Mesenchymal stem cell (in vitro differentiated cells and primary cell): ENCODE results near the gene CCDC197.
A peak's percentile ranks its signal among the peaks of the same experiment; 100 is the strongest.

ENCODE experiments used
- DNase-seq: peaks from one replicate; pipeline ENCODE4 v3.0.0-alpha.2; 2013
- H2AFZ ChIP-seq: one replicate; pipeline ENCODE4 v1.6.1; 2013; ENCODE audit warnings: low read depth, mild to moderate bottlenecking, control low read depth, inconsistent platforms, low read length, moderate library complexity
- H2AK5ac ChIP-seq: 2 replicates; pipeline ENCODE4 v1.6.1; 2013; ENCODE audit warnings: low read length, moderate library complexity, mild to moderate bottlenecking, inconsistent platforms; ENCODE audit not compliant: severe bottlenecking
- H2BK120ac ChIP-seq: one replicate; pipeline ENCODE4 v1.6.1; 2013; ENCODE audit warnings: low read depth, mild to moderate bottlenecking, inconsistent platforms, low read length, moderate library complexity
- H2BK12ac ChIP-seq, 2 experiments: one replicate each; pipeline ENCODE4 v1.6.1; 2013; ENCODE audit warnings: inconsistent platforms in 2 of 2, low read length in 2 of 2, mild to moderate bottlenecking in 2 of 2, moderate library complexity in 2 of 2, control low read depth in 1 of 2
- H2BK15ac ChIP-seq: one replicate; pipeline ENCODE4 v1.6.1; 2013; ENCODE audit warnings: mild to moderate bottlenecking, low read depth, inconsistent platforms; ENCODE audit not compliant: poor library complexity, severe bottlenecking
- H2BK5ac ChIP-seq: 2 replicates; pipeline ENCODE4 v1.6.1; 2013; ENCODE audit warnings: low read depth, mild to moderate bottlenecking, low read length, control low read depth, inconsistent platforms; ENCODE audit not compliant: poor library complexity, severe bottlenecking
- H3K14ac ChIP-seq, 2 experiments: one replicate each; pipeline ENCODE4 v1.6.1; 2013; ENCODE audit warnings: inconsistent platforms in 2 of 2, low read length in 2 of 2, control low read depth in 1 of 2, mild to moderate bottlenecking in 1 of 2, moderate library complexity in 1 of 2
- H3K18ac ChIP-seq, 2 experiments: one replicate each; pipeline ENCODE4 v1.6.1; 2013; ENCODE audit warnings: inconsistent platforms in 2 of 2, low read length in 2 of 2, control low read depth in 1 of 2, low read depth in 1 of 2, mild to moderate bottlenecking in 1 of 2
- H3K23ac ChIP-seq, 2 experiments: one replicate each; pipeline ENCODE4 v1.6.1; 2013; ENCODE audit warnings: inconsistent platforms in 2 of 2, low read length in 2 of 2, mild to moderate bottlenecking in 2 of 2, moderate library complexity in 2 of 2, control low read depth in 1 of 2
- H3K27ac ChIP-seq: 2 replicates; pipeline ENCODE4 v1.5.1; 2013; ENCODE audit warnings: mild to moderate bottlenecking, moderate library complexity, low read length, control low read depth, inconsistent platforms; ENCODE audit not compliant: poor library complexity, severe bottlenecking
- H3K27me3 ChIP-seq, 2 experiments: 2 replicates each; pipeline versions ENCODE4 v1.6.1 to v1.7.0; 2013; ENCODE audit warnings: low read length in 2 of 2, mild to moderate bottlenecking in 2 of 2, moderate library complexity in 2 of 2, control low read depth in 1 of 2, inconsistent platforms in 1 of 2; ENCODE audit not compliant: control insufficient read depth in 1 of 2, insufficient read depth in 1 of 2
- H3K36me3 ChIP-seq, 2 experiments: 2 replicates each; pipeline versions ENCODE4 v1.6.1 to v1.7.0; 2013; ENCODE audit warnings: low read length in 2 of 2, control low read depth in 1 of 2, inconsistent platforms in 1 of 2, low read depth in 1 of 2, mild to moderate bottlenecking in 1 of 2; ENCODE audit not compliant: insufficient read depth in 2 of 2, control insufficient read depth in 1 of 2
- H3K4ac ChIP-seq, 2 experiments: one replicate each; pipeline ENCODE4 v1.6.1; 2013; ENCODE audit warnings: inconsistent platforms in 2 of 2, low read length in 2 of 2, mild to moderate bottlenecking in 2 of 2, moderate library complexity in 2 of 2, control low read depth in 1 of 2, low read depth in 1 of 2
- H3K4me1 ChIP-seq: 2 replicates; pipeline ENCODE4 v1.6.1; 2013; ENCODE audit warnings: low read depth, low read length, control low read depth; ENCODE audit not compliant: control insufficient read depth, insufficient read depth
- H3K4me2 ChIP-seq: 2 replicates; pipeline ENCODE4 v1.6.1; 2013; ENCODE audit warnings: low read length, mild to moderate bottlenecking, inconsistent platforms; ENCODE audit not compliant: poor library complexity, severe bottlenecking
- H3K4me3 ChIP-seq, 2 experiments: 2 replicates each; pipeline versions ENCODE4 v1.5.1 to v1.7.0; 2013; ENCODE audit warnings: low read length in 2 of 2, mild to moderate bottlenecking in 2 of 2, control low read depth in 1 of 2, low read depth in 1 of 2; ENCODE audit not compliant: insufficient read depth in 1 of 2
- H3K79me1 ChIP-seq: replicated peaks from 2 replicates; pipeline ENCODE4 v1.6.1; 2013; ENCODE audit warnings: mild to moderate bottlenecking, control low read depth, low read length, inconsistent platforms; ENCODE audit not compliant: poor library complexity, severe bottlenecking
- H3K9ac ChIP-seq: 2 replicates; pipeline ENCODE4 v1.7.0; 2013; ENCODE audit warnings: mild to moderate bottlenecking, low read length, moderate library complexity
- H3K9me3 ChIP-seq: 2 replicates; pipeline ENCODE4 v1.7.0; 2013; ENCODE audit warnings: mild to moderate bottlenecking, low read length; ENCODE audit not compliant: control insufficient read depth
- H4K8ac ChIP-seq: one replicate; pipeline ENCODE4 v1.6.1; 2013; ENCODE audit warnings: inconsistent platforms, mild to moderate bottlenecking, low read length, moderate library complexity
- H4K91ac ChIP-seq: one replicate; pipeline ENCODE4 v1.6.1; 2013; ENCODE audit warnings: mild to moderate bottlenecking, low read length, inconsistent platforms
- whole genome bisulfite sequencing: methylation state at CpG from one replicate; pipeline ENCODE4 v1.1.7; 2013; ENCODE audit warnings: mixed read lengths; 5-methylcytosine and 5-hydroxymethylcytosine counted together

Gene CCDC197

DNA sequence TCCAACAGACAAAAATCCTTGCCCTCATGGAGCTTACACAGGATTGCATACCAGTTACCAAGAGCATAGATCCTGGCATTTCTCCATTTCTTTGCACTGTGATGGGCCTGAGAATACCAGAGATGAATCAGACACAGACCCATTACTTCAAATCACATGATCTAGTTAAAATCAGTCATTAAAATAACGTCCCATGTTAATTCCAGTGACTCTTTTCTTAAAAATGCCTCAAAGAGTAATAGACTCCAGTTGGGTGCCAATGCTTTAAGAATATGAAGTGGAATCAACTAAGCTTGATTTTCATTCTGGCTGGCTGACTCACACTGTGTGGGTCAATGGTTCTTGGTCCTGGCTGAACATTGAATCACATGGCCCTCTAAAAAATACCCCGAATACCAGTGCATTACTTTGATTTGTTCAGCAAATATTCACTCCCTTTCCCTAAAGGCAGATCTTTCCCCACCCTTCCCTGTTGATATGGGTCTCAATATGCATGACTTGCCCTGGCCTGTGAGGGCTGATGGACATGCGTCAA is 31.7 kb upstream of the CCDC197 start:
- H3K9ac ChIP-seq = no peak overlapping the region
- peak overlapping the region; percentile 92 for H3K27ac ChIP-seq
- H2BK120ac ChIP-seq = no peak overlapping the region
- no peak overlapping the region for H2BK12ac ChIP-seq
- peaks cover 8% of the 10 kb centered on the region for H3K9me3 ChIP-seq
- no peaks in the 10 kb centered on the region for H3K27me3 ChIP-seq
- DNase-seq = peak; percentile 71
- H3K4ac ChIP-seq = no peak overlapping the region
- no peak overlapping the region for H3K14ac ChIP-seq
- peak overlapping the region; percentile 11 for H2AK5ac ChIP-seq
- H3K79me1 ChIP-seq = no peaks in the 10 kb centered on the region
- H3K23ac ChIP-seq = no peak overlapping the region
- no peak overlapping the region for H2BK15ac ChIP-seq
- H2AFZ ChIP-seq = no peak overlapping the region
- no peak overlapping the region for H4K91ac ChIP-seq
- H4K8ac ChIP-seq = no peak overlapping the region
- no peak overlapping the region for H3K4me3 ChIP-seq
- no peak overlapping the region for H3K18ac ChIP-seq
- 58% methylated on average over 3 of the region's 3 CpGs for WGBS
- peaks cover 27% of the 10 kb centered on the region for H3K4me1 ChIP-seq
- no peaks in the 10 kb centered on the region for H3K36me3 ChIP-seq
- H2BK5ac ChIP-seq = peak overlapping the region; percentile 92
- H3K4me2 ChIP-seq = no peak overlapping the region

DNA sequence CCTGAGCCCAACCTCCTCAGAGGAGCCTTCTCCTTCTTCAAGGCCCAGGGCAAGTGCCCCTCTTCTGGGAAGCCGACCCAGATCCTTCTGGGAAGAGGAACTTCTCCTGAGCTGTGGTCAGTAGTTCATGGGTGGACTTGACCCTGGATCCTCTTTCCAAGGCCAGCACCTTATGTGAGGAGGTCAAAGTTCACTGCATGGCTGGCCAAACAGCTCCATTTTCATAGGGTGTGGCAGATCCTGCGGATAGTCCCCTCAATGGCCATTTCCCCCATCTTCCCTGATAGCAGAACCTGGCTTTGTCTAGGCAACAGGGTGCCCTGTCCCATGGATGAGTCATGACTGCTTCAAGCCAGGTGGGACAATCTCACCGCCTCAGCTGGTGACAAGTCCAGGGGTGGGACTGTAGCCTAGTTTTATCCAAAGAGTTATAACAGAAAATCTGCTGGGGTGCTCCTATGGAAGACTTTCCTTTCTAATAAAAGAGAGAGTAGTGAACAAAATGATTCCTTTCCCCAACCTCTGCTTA is 31.1 kb upstream of the CCDC197 start:
- Histone ChIP-seq H3K9ac (peak overlapping the region; percentile 25), H3K23ac (no peak overlapping the region), H3K4me2 (no peak overlapping the region), H3K79me1 (no peaks in the 10 kb centered on the region), H3K4ac (no peak overlapping the region), H3K18ac (peak overlapping the region in 1 of 2 experiments; percentile 18), H3K9me3 (peaks cover 8% of the 10 kb centered on the region), H3K14ac (no peak overlapping the region), H2BK5ac (peak overlapping the region; percentile 92), H2BK120ac (no peak overlapping the region), H3K27me3 (peaks cover 0 to 4% of the 10 kb centered on the region in 2 experiments), H3K27ac (peak overlapping the region; percentile 92), H2AFZ (no peak overlapping the region), H4K91ac (no peak overlapping the region), H3K4me1 (peaks cover 26% of the 10 kb centered on the region), H2BK15ac (no peak overlapping the region), H3K4me3 (no peak overlapping the region), H3K36me3 (no peaks in the 10 kb centered on the region), H2AK5ac (peak overlapping the region; percentile 98), H4K8ac (no peak overlapping the region), H2BK12ac (peak overlapping the region in 1 of 2 experiments; percentile 21)
- WGBS = 92% methylated on average over 3 of the region's 3 CpGs
- no peak for DNase-seq

DNA sequence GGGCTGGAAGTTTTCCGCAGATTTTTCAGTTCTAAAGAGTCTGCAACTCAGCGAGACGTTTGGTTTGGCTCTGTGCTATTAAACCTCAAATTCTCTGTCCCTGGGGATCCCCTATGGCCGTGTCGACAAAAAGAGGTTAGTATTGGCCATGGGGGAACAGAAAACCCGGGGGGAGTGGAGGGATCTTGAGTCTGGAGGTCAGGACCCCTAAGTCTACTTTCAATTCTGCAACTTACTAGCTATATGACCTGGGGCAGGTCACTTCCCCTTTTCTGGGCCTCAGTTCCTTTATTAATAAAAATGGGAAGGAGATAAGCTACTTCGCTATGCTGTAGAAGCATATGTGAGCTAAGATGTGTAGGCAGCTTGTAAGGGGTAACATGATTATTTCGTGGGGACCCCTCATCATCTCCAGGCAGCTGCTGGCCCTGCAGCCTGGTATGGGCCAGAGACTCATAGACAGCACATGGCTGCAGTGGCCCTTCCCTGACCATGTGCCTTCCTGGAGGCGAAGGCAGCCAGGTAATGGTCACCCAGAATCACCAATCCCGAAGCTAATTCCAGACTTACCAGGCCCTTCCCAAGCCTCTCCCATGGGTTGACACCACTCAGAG is 29.4 kb upstream of the CCDC197 start:
- no peak overlapping the region for H3K27ac ChIP-seq
- no peak overlapping the region for H2BK120ac ChIP-seq
- no peak overlapping the region for H3K4me3 ChIP-seq
- peak overlapping the region; percentile 98 for H2AK5ac ChIP-seq
- H3K36me3 ChIP-seq = no peaks in the 10 kb centered on the region
- H3K9me3 ChIP-seq = peaks cover 8% of the 10 kb centered on the region
- H4K8ac ChIP-seq = no peak overlapping the region
- H3K9ac ChIP-seq = no peak overlapping the region
- peaks cover 26% of the 10 kb centered on the region for H3K4me1 ChIP-seq
- H2BK5ac ChIP-seq = no peak overlapping the region
- 73% methylated on average over 10 of the region's 10 CpGs for WGBS
- no peak overlapping the region for H3K14ac ChIP-seq
- no peak for DNase-seq
- no peak overlapping the region for H3K18ac ChIP-seq
- H3K79me1 ChIP-seq = no peaks in the 10 kb centered on the region
- no peak overlapping the region for H2AFZ ChIP-seq
- H3K27me3 ChIP-seq = peaks cover 0 to 4% of the 10 kb centered on the region in 2 experiments
- H2BK15ac ChIP-seq = no peak overlapping the region
- no peak overlapping the region for H4K91ac ChIP-seq
- H3K4ac ChIP-seq = no peak overlapping the region
- H3K23ac ChIP-seq = no peak overlapping the region
- no peak overlapping the region for H3K4me2 ChIP-seq
- no peak overlapping the region for H2BK12ac ChIP-seq

DNA sequence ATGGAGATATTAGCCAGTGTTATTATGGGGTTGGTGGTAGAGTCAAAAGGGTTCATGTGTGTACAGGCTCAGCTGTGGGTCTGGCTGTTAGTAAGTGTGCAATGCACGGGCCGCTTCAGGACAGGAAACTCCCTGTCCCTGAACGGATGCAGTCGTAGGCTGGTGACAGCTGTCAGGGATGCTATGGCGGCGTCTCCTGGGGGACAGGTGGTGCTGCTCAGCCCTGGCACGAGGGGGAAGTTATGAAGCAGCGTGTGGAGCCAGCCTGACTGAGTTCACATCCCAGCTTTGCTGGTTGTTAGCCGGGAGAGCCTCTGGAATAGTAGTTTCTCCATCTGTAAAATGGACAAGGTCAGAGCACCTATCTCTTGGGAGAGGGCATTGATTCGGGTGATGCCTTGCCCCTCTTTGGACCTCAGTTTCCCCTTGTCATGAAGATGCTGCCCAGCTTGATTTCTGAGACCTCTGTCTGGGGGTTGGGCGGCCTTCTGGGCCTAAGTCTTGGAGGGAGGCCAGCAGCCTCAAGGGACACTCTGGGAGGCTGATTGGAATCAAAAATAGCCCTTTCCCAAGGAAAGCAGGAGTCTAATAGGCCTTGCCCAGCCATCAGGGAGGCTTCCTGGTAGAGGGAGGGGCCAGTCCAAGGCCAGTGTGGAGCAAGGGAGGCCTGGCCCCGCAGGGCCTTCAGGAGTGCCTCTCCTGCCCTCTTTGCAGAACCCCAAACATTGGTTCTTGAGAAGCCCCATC is 27.8 kb upstream of the CCDC197 start:
- 78% methylated on average over 12 of the region's 12 CpGs for WGBS
- Histone ChIP-seq H3K27ac (no peak overlapping the region), H3K79me1 (no peaks in the 10 kb centered on the region)

More for the DNA sequence above, 27.8 kb upstream of the CCDC197 start:
- no peak overlapping the region for H4K8ac ChIP-seq
- H3K4ac ChIP-seq = no peak overlapping the region
- H3K4me3 ChIP-seq = no peak overlapping the region
- H2BK15ac ChIP-seq = no peak overlapping the region
- no peak overlapping the region for H2BK120ac ChIP-seq
- no peaks in the 10 kb centered on the region for H3K36me3 ChIP-seq
- no peak overlapping the region for H4K91ac ChIP-seq
- H3K4me1 ChIP-seq = peaks cover 18% of the 10 kb centered on the region
- peaks cover 8% of the 10 kb centered on the region for H3K9me3 ChIP-seq
- DNase-seq = no peak
- no peak overlapping the region for H3K9ac ChIP-seq
- peak overlapping the region; percentile 8 for H2AK5ac ChIP-seq
- no peak overlapping the region for H3K14ac ChIP-seq
- no peak overlapping the region for H2BK5ac ChIP-seq
- no peak overlapping the region for H2AFZ ChIP-seq
- H2BK12ac ChIP-seq = no peak overlapping the region
- H3K23ac ChIP-seq = no peak overlapping the region
- H3K27me3 ChIP-seq = peaks cover 4% of the 10 kb centered on the region in 2 experiments
- H3K4me2 ChIP-seq = no peak overlapping the region
- no peak overlapping the region for H3K18ac ChIP-seq
